Body of pancreas (tissue), 4 donors: ENCODE measurements around the gene CFP. TPM values are rescaled to one million over a fixed set of nuclear protein-coding genes. Genes with fewer than 3 reads are reported as not detected.

ENCODE experiments used
- ATAC-seq: fragments of 150-250 bp; one replicate; pipeline ENCODE4 v1.9.1; 2016
- DNase-seq, 4 donors: peaks; one replicate each; pipeline ENCODE4 v3.0.0-alpha.2; 2019
- H3K27ac ChIP-seq, 4 donors: fragments of 200-600 bp; sonication (generic); 1 replicate in 3 of 4; 2 replicates in 1 of 4; pipeline versions ENCODE4 v1.5.1 to v1.6.1; 2016 to 2019; ENCODE audit warnings: mild to moderate bottlenecking in 1 of 4, mixed read lengths in 1 of 4, moderate library complexity in 1 of 4
- H3K27me3 ChIP-seq, 2 donors: fragments of 200-600 bp; sonication (generic); one replicate each; pipeline ENCODE4 v1.6.0; 2016; ENCODE audit warnings: mild to moderate bottlenecking in 1 of 2
- H3K36me3 ChIP-seq, 2 donors: fragments of 200-600 bp; sonication (generic); replicated peaks in 1 of 2; 2 replicates each; pipeline ENCODE4 v1.5.1; 2016; ENCODE audit warnings: low read depth in 2 of 2; ENCODE audit not compliant: insufficient read depth in 1 of 2
- H3K4me1 ChIP-seq: fragments of 200-600 bp; sonication (generic); one replicate; pipeline ENCODE4 v1.6.0; 2016
- H3K4me3 ChIP-seq, 2 donors: fragments of 200-600 bp; sonication (generic); 1 replicate in 1 of 2; 2 replicates in 1 of 2; pipeline ENCODE4 v1.5.1; 2016 to 2019
- H3K9me3 ChIP-seq, 3 donors: fragments of 200-600 bp; sonication (generic); 1 replicate in 2 of 3; 2 replicates in 1 of 3; pipeline ENCODE4 v1.5.1; 2016
- POLR2A ChIP-seq, 3 donors: fragments of 450-650 bp; IDR thresholded peaks; one replicate each; pipeline ENCODE4 v1.6.1; 2016; ENCODE audit warnings: antibody characterized with exemption in 3 of 3, mild to moderate bottlenecking in 2 of 3
- WGBS, 2 donors: methylation state at CpG; one replicate each; pipeline ENCODE4 v1.1.5; 2017; 5-methylcytosine and 5-hydroxymethylcytosine counted together
- intact Hi-C: fragments of 100-400 bp; cut with DNase I; formaldehyde crosslinking; loops from one replicate; pipeline ENCODE4 v1.15.1; 2023
- total RNA-seq, 2 donors: library from RNA; depleted of rRNA; stranded (reverse); fragments of >200 nt; gene quantifications; one replicate each; pipeline ENCODE4 v1.1.0, GENCODE V29; 2016
- TF ChIP-seq, protein P1 (sequence below), 7 experiments: fragments of 450-650 bp in 4 of 7; fragments of 200-600 bp in 3 of 7; sonication (generic) in 3 of 7; IDR thresholded peaks; one replicate each; pipeline ENCODE4 v1.5.1; 2016 to 2019; ENCODE audit warnings: antibody characterized with exemption in 7 of 7

CFP gene
- total RNA-seq, 2 donors from 2014 or later, result 1.8 TPM; not detected in 1

DNA sequence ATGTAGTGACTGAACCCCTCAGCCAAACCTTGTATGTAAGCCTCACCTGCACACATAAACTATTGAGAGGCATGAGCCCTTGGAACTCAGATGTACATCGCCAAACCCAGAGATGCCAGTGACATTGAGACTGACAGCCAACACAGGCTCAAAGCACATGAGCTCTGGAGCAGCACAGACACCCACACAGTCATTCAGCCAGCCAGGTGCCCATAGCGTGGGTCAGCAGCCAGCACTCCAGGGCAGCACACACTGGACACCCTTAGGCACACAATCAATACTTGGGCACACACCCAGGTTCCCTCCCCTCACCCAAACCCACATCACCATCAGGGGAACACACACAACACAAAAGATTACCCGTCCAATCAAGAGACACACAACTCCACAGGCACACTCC, 51.8 kb downstream of the CFP start:
- no peak for DNase-seq
- no peak overlapping the region for H3K4me3 ChIP-seq
- no peak for TF ChIP-seq POLR2A (IDR thresholded peaks at IDR 0.05)
- TF ChIP-seq, protein P1, sequence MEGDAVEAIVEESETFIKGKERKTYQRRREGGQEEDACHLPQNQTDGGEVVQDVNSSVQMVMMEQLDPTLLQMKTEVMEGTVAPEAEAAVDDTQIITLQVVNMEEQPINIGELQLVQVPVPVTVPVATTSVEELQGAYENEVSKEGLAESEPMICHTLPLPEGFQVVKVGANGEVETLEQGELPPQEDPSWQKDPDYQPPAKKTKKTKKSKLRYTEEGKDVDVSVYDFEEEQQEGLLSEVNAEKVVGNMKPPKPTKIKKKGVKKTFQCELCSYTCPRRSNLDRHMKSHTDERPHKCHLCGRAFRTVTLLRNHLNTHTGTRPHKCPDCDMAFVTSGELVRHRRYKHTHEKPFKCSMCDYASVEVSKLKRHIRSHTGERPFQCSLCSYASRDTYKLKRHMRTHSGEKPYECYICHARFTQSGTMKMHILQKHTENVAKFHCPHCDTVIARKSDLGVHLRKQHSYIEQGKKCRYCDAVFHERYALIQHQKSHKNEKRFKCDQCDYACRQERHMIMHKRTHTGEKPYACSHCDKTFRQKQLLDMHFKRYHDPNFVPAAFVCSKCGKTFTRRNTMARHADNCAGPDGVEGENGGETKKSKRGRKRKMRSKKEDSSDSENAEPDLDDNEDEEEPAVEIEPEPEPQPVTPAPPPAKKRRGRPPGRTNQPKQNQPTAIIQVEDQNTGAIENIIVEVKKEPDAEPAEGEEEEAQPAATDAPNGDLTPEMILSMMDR (IDR thresholded peaks at IDR 0.05), result no peak
- no peaks in the 10 kb centered on the region for H3K27me3 ChIP-seq
- no peaks in the 10 kb centered on the region for H3K36me3 ChIP-seq
- intact Hi-C loops, result no loop called here
- WGBS, 2 donors, result 36 to 40% methylated on average over 1 to 3 of the region's 3 CpGs
- no peak for ATAC-seq
- H3K27ac ChIP-seq, result no peak overlapping the region
- no peaks in the 10 kb centered on the region for H3K9me3 ChIP-seq
- peaks cover 12% of the 10 kb centered on the region for H3K4me1 ChIP-seq

DNA sequence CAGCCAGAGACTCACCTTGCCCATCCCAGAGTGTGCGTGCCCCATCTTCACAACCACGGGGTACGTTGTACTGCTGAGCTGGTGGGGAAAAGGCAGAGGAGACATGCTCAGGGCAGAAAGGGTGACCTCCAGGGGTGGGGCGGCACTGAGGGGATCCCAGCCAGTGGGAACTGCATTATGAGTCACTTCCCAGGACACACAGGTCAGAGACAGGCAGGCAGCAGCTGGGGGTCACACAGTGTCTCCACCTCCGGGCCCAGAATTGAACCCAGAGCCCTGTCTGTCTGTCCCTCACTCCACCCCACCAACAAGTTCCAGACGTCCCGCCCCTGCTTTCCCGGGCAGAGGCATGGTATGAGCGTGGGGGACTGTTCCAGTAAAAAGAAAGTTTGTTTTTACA, 52.3 kb downstream of the CFP start:
- DNase-seq, result no peak
- H3K36me3 ChIP-seq, result no peaks in the 10 kb centered on the region
- intact Hi-C loops, result no loop called here
- H3K27ac ChIP-seq, result no peak overlapping the region
- peaks cover 17% of the 10 kb centered on the region for H3K4me1 ChIP-seq
- ATAC-seq, result no peak
- no peaks in the 10 kb centered on the region for H3K27me3 ChIP-seq
- no peak for TF ChIP-seq POLR2A (IDR thresholded peaks at IDR 0.05)
- TF ChIP-seq, protein P1 (IDR thresholded peaks at IDR 0.05), result no peak
- no peaks in the 10 kb centered on the region for H3K9me3 ChIP-seq
- 40 to 67% methylated on average over 1 to 4 of the region's 9 CpGs for WGBS, 2 donors
- H3K4me3 ChIP-seq, result no peak overlapping the region

- Histone ChIP-seq H3K36me3 (no peaks in the 10 kb centered on the region), H3K9me3 (no peaks in the 10 kb centered on the region), H3K4me1 (peaks cover 18% of the 10 kb centered on the region), H3K4me3 (no peak overlapping the region), H3K27ac (no peak overlapping the region), H3K27me3 (no peaks in the 10 kb centered on the region)
- DNase-seq (no peak), ATAC-seq (no peak)
- intact Hi-C loops, result no loop called here
- no peak for TF ChIP-seq POLR2A (IDR thresholded peaks at IDR 0.05)
- TF ChIP-seq, protein P1 (IDR thresholded peaks at IDR 0.05), result no peak
- 89 to 92% methylated on average over 9 to 15 of the region's 20 CpGs for WGBS, 2 donors
Measured at GRCh38 chrX:47576021-47576898, 53.5 kb downstream of the CFP start.

DNA sequence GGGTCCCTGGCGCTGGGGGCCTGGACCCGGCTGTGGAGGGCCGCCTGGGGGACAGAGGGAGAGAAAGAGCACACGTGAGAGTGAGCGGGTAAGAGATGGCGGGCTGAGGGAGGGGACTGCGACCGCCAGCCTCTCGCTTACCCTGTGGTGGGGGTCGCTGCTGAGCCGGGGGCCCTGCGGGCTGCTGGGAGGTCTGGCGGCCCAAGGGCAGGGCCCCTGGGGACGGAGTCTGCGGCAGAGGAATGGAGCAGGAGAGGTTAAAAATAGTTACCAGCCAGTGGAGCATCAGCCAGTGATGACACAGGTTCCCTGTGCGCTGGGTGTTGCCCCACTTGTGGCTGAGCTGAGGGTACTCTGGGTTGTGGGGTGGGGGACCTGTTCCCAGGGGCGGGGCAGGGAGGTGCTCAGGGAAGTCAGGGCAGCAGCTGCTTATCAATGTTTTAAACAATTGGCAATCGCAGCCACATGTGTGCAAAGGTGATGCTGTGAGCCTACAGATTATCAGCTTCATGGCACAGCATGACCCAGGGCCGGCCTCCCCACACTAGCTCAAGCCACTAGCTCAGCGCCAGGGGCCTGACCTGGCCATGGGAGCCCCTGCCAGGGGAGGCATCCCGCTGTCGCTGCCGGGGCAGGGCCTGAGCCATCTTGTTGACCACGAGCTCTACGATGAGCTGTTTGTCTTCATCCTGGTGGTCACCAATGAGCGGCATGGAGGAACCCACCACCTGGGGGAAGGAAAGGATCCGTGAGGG, 55.0 kb downstream of the CFP start:
- H3K9me3 ChIP-seq, result no peaks in the 10 kb centered on the region
- no peak overlapping the region for H3K27ac ChIP-seq
- TF ChIP-seq POLR2A (IDR thresholded peaks at IDR 0.05), result no peak
- TF ChIP-seq, protein P1 (IDR thresholded peaks at IDR 0.05), result no peak
- H3K4me1 ChIP-seq, result peaks cover 18% of the 10 kb centered on the region
- no peak overlapping the region for H3K4me3 ChIP-seq
- 54 to 57% methylated on average over 9 to 13 of the region's 27 CpGs for WGBS, 2 donors
- ATAC-seq (no peak), DNase-seq (no peak)
- H3K36me3 ChIP-seq, result no peaks in the 10 kb centered on the region
- no peaks in the 10 kb centered on the region for H3K27me3 ChIP-seq
- intact Hi-C loops, result no loop called here
